Smooth muscle cell (in vitro differentiated cells): ENCODE data around the gene B3GNT7. TPM values are rescaled to one million over a fixed set of nuclear protein-coding genes. Genes with fewer than 3 reads are reported as not detected.
"Not testable (repeated sequence)": the region's sequence is repeated elsewhere in the genome, so short reads cannot be mapped to it uniquely, and the experiment has no call there.

Source experiments
- DNase-seq: peaks from one replicate; lab custom pipeline; 2025; ENCODE audit not compliant: unreplicated experiment; lab: John Stamatoyannopoulos, UW
- H2AFZ ChIP-seq: fragments of 200-600 bp; sonication (generic); 2 replicates; pipeline ENCODE4 v1.6.0; 2016; ENCODE audit warnings: antibody characterized with exemption, low read depth, mild to moderate bottlenecking
- H3F3A ChIP-seq: fragments of 200-600 bp; sonication (generic); 2 replicates; pipeline ENCODE4 v1.6.0; 2017; ENCODE audit warnings: antibody characterized with exemption, low read depth
- H3K27ac ChIP-seq: fragments of 200-600 bp; sonication (generic); 2 replicates; pipeline ENCODE4 v1.5.1; 2016; ENCODE audit warnings: low read depth, mild to moderate bottlenecking
- H3K27me3 ChIP-seq: fragments of 200-600 bp; sonication (generic); 2 replicates; pipeline ENCODE4 v1.6.1; 2016; ENCODE audit warnings: low read depth, mild to moderate bottlenecking
- H3K36me3 ChIP-seq: fragments of 200-600 bp; sonication (generic); 2 replicates; pipeline ENCODE4 v1.5.1; 2016; ENCODE audit warnings: low read depth
- H3K4me1 ChIP-seq: fragments of 200-600 bp; sonication (generic); 2 replicates; pipeline ENCODE4 v1.5.1; 2016; ENCODE audit warnings: low read depth
- H3K4me2 ChIP-seq: fragments of 200-600 bp; sonication (generic); 2 replicates; pipeline ENCODE4 v1.6.0; 2016; ENCODE audit warnings: mild to moderate bottlenecking
- H3K4me3 ChIP-seq: fragments of 200-600 bp; sonication (generic); 2 replicates; pipeline ENCODE4 v1.5.1; 2016; ENCODE audit warnings: mild to moderate bottlenecking
- H3K79me2 ChIP-seq: fragments of 200-600 bp; sonication (generic); 2 replicates; pipeline ENCODE4 v1.6.0; 2016; ENCODE audit warnings: low read depth, mild to moderate bottlenecking
- H3K9ac ChIP-seq: fragments of 200-600 bp; sonication (generic); 2 replicates; pipeline ENCODE4 v1.6.0; 2016; ENCODE audit warnings: low read depth
- H3K9me3 ChIP-seq: fragments of 200-600 bp; sonication (generic); replicated peaks from 2 replicates; pipeline ENCODE4 v1.5.1; 2016; ENCODE audit warnings: low read depth
- H4K20me1 ChIP-seq: fragments of 200-600 bp; sonication (generic); 2 replicates; pipeline ENCODE4 v1.6.0; 2016; ENCODE audit warnings: low read depth
- CTCF ChIP-seq: fragments of 200-600 bp; sonication (generic); IDR thresholded peaks from 2 replicates; pipeline ENCODE4 v1.5.1; 2017; ENCODE audit warnings: borderline replicate concordance, mild to moderate bottlenecking, antibody characterized with exemption; ENCODE audit not compliant: insufficient read depth, poor library complexity, severe bottlenecking
- WGBS: methylation state at CpG from one replicate; pipeline ENCODE4 v1.1.7; 2016; ENCODE audit warnings: low lambda C conversion rate; 5-methylcytosine and 5-hydroxymethylcytosine counted together
- polyA plus RNA-seq: library from polyadenylated mRNA; unstranded; fragments of >200 nt; fragmentation: Nextera tagmentation; extraction: Ambion mirVana; gene quantifications from 2 replicates; pipeline ENCODE4 v1.2.1, GENCODE V29; 2016
- total RNA-seq: library from RNA; depleted of rRNA; stranded (reverse); fragments of >200 nt; gene quantifications from 2 replicates; pipeline ENCODE4 v1.2.3, GENCODE V29; 2014

Gene B3GNT7
- total and polyA plus RNA-seq, 2 experiments from 2014 or later, result 0.62 to 0.85 TPM

- Histone ChIP-seq H3K27ac (no peak overlapping the region), H3K9ac (no peak overlapping the region), H3K4me2 (no peak overlapping the region), H3K4me1 (peaks cover 10% of the 10 kb centered on the region), H2AFZ (no peak overlapping the region), H3K27me3 (no peaks in the 10 kb centered on the region), H3K79me2 (no peaks in the 10 kb centered on the region), H4K20me1 (no peaks in the 10 kb centered on the region), H3K9me3 (no peaks in the 10 kb centered on the region), H3F3A (no peaks in the 10 kb centered on the region), H3K4me3 (no peak overlapping the region), H3K36me3 (no peaks in the 10 kb centered on the region)
- no peak for DNase-seq
- TF ChIP-seq CTCF, result no peak
- 82% methylated on average over 2 of the region's 2 CpGs for WGBS
These were observed 47.3 kb upstream of the B3GNT7 start for GRCh38 chr2:231348173-231348572.

DNA sequence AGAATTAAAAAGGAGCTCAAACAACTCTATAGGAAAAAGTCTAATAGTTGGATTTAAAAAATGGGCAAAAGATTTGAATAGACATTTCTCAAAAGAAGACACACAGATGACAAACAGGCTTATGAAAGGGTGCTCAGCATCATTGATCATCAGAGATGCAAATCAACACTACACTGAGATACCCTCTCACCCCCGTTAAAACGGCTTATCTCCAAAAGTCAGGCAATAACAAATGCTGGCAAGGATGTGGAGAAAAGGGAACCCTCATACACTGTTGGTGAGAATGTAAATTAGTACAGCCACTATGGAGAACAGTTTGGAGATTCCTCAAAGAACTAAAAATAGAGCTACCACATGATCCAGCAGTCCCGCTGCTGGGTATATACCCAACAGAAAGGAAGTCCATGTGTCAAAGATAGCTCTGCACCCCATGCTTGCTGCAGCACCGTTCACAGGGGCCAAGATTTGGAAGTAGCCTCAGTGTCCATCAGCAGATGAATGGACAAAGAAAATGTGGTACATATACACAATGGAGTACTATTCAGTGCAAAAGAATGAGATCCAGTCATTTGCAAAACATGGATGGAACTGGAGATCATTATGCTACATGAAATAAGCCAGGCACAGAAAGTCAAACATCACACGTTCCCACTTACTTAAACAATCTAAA is 46.7 kb upstream of the B3GNT7 start:
- TF ChIP-seq CTCF, result no peak
- Histone ChIP-seq H4K20me1 (no peaks in the 10 kb centered on the region), H3K27me3 (no peaks in the 10 kb centered on the region), H3K9ac (no peak overlapping the region), H3K9me3 (no peaks in the 10 kb centered on the region), H3K79me2 (no peaks in the 10 kb centered on the region), H3K4me2 (no peak overlapping the region), H3K27ac (no peak overlapping the region), H3K4me3 (no peak overlapping the region), H2AFZ (no peak overlapping the region), H3K4me1 (peaks cover 10% of the 10 kb centered on the region), H3K36me3 (no peaks in the 10 kb centered on the region), H3F3A (no peaks in the 10 kb centered on the region)
- WGBS, result 55% methylated on average over 5 of the region's 5 CpGs
- DNase-seq, result no peak

- DNase-seq, H3K27me3 ChIP-seq, H3K36me3 ChIP-seq, H3K4me2 ChIP-seq, H3K79me2 ChIP-seq, H3F3A ChIP-seq, H4K20me1 ChIP-seq, H3K27ac ChIP-seq, H3K9ac ChIP-seq, H2AFZ ChIP-seq, H3K4me3 ChIP-seq, H3K9me3 ChIP-seq: not testable (repeated sequence)
- H3K4me1 ChIP-seq, result peaks cover 10% of the 10 kb centered on the region
- 80% methylated on average over 10 of the region's 10 CpGs for WGBS
These were observed 46.2 kb upstream of the B3GNT7 start for GRCh38 chr2:231349374-231349735.

DNA sequence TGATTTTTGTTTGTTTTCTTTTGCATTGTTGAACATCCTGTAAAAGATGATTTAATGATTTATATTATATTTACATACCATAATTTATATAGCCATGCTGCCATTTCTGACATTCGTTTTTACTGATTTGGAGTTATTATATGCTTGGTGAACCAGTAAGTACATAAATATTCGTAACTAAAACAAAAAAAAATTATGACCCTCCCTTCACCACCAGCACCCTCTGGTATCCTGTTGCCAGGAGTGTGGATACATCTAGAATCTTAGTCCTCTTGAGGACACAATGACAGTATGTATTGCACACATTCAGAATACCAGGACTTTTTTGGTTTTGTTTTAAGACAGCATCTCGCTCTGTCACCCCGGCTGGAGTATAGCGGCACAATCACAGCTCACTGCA is 43.9 kb upstream of the B3GNT7 start:
- H3K27ac ChIP-seq, result no peak overlapping the region
- TF ChIP-seq CTCF, result no peak
- H3K4me1 ChIP-seq, result no peaks in the 10 kb centered on the region
- no peak overlapping the region for H3K9ac ChIP-seq
- no peaks in the 10 kb centered on the region for H3F3A ChIP-seq
- H3K36me3 ChIP-seq, result no peaks in the 10 kb centered on the region
- no peaks in the 10 kb centered on the region for H4K20me1 ChIP-seq
- WGBS, result 96% methylated on average over 5 of the region's 5 CpGs
- no peak for DNase-seq
- no peaks in the 10 kb centered on the region for H3K79me2 ChIP-seq
- H3K4me3 ChIP-seq, result no peak overlapping the region
- no peaks in the 10 kb centered on the region for H3K9me3 ChIP-seq
- H3K4me2 ChIP-seq, result no peak overlapping the region
- no peaks in the 10 kb centered on the region for H3K27me3 ChIP-seq
- no peak overlapping the region for H2AFZ ChIP-seq
